ENCODE results near the gene CANT1.

Gene CANT1

DNA sequence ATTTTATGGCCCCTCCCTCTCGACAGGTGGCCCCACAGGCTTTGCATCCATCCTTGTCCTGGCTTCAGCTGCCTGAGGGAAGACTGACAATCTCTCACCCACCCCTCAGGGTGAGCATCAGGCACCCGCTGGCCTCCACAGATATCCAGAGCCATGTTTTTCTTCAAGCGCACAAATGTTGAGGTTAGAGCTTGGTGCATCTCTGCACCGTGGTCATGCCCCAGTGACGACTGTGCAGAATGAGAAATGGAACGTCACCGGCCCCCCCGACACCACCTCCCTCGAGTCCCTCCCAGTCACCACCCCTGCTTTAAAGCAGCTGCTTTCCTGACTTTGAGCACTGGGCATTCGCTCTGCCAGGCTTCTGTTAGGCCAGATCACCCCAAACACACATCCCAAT, 64.6 kb downstream of the CANT1 start:
- DNase-seq (ENCODE audit: extremely low read depth in 1 of 2, low read depth in 1 of 2): no peak

DNA sequence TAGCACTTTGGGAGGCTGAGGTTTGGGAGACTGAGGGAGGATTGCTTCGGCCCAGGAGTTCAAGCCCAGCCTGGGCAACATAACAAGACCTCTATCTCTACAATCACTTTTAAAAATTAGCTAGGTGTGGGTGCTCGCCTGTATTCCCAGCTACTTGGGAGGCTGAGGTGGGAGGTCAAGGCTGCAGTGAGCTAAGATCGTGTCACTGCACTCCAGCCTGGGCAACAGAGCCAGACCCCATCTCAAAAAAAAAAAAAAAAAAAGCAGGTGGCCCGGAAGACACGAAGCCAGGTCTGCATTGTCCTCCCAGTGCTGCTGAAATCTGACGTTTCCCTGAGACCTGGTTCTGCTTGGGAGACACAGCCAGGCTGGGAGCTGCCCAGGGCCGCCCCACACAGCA, 65.5 kb downstream of the CANT1 start:
- DNase-seq (ENCODE audit: extremely low read depth in 1 of 2, low read depth in 1 of 2): no peak

Measured in activated CD8-positive, alpha-beta memory T cell treated with anti-CD3 and anti-CD28 coated beads for 1 hour (primary cell).